ENCODE measurements around the gene TCL1B.

DNA sequence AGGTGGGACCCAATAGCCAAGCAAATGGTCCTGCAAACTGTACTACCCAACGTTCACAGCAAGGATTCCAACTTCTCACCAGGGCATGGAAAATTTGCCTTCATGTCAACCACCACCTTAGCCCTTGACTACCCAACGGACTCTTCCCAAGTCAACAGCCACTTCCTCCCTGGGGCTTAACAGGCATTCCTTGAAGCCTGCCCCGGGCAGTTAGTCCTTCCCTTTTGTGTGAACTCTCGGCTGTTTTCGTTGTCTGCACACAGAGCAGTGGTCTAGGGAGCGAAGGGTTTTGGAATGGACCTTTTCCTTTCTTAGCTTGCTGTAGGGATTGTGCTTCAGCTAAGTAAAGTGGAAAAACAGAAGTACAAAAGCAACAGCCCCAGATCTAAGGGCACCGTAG lies 35.2 kb upstream of the TCL1B start:
- TF ChIP-seq, protein P1, sequence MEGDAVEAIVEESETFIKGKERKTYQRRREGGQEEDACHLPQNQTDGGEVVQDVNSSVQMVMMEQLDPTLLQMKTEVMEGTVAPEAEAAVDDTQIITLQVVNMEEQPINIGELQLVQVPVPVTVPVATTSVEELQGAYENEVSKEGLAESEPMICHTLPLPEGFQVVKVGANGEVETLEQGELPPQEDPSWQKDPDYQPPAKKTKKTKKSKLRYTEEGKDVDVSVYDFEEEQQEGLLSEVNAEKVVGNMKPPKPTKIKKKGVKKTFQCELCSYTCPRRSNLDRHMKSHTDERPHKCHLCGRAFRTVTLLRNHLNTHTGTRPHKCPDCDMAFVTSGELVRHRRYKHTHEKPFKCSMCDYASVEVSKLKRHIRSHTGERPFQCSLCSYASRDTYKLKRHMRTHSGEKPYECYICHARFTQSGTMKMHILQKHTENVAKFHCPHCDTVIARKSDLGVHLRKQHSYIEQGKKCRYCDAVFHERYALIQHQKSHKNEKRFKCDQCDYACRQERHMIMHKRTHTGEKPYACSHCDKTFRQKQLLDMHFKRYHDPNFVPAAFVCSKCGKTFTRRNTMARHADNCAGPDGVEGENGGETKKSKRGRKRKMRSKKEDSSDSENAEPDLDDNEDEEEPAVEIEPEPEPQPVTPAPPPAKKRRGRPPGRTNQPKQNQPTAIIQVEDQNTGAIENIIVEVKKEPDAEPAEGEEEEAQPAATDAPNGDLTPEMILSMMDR (IDR thresholded peaks at IDR 0.05) = no peak
- TF ChIP-seq POLR2A (IDR thresholded peaks at IDR 0.05) (no peak), POLR2AphosphoS5 (IDR thresholded peaks at IDR 0.05) (no peak)
